GM19467 (cell line): ENCODE measurements around the gene ACY1.
A peak's percentile ranks its signal among the peaks of the same experiment; 100 is the strongest.
"Not testable (repeated sequence)": the region's sequence is repeated elsewhere in the genome, so short reads cannot be mapped to it uniquely, and the experiment has no call there.

Experiments used
- ATAC-seq: cut with Tn5 transposase; IDR thresholded peaks from one replicate; pipeline ENCODE4 v1.9.1; 2021; ENCODE audit warnings: mild to moderate bottlenecking, moderate library complexity; ENCODE audit not compliant: unreplicated experiment

ACY1 gene

DNA sequence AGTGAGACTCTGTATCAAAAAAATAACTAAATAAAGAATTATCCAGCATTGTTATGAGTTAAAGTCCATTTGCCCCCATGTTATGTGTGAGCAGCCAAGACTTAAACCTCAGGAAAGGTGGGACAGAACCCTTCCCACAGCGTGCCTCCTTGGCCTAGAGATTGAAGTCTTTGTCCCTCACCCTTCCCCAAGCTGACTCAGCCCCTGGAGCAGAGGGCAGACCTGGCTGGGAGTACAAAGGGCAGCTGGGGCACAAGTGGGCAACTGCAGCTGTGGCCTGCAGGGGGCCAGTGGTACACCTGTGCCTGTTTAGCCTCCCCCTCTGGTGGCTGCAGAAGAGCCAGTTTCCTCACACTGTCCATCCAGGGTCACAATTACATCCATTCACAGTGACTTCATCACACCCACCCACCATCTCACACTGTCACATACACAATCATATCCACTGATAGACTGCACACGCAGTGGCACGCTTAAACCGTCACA lies 940 bp upstream of the ACY1 start:
- ATAC-seq = peak; percentile 46

DNA sequence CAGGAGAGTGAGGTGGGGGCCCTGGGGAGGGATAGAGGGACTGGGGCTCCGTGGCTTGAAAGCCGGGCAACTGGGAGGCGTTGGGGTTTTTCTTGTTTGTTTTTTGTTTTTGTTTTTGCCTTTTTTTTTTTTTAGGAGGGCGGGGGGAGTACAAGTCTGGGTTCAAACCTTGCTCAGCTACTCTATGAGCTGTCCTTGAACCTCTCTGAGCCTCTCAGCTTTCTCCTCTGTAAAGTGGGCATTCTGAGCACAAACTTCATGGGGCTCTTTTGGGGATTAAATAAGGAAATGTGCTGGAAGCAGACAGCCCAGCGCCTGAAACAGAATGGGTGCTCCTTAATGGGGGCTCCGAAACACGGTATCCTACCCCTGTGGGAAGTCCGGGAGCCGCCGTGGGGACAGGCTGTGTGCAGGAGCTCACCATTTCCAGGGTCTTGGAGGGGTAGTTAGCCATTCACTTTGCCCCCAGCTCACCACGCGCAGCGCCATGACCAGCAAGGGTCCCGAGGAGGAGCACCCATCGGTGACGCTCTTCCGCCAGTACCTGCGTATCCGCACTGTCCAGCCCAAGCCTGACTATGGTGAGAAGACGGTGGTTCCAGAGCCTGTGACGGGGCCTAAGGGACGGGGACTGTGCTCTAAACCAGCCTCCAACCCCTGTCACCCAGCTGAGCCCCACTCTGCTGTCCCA lies 388 bp downstream of the ACY1 start:
- ATAC-seq = no peak

DNA sequence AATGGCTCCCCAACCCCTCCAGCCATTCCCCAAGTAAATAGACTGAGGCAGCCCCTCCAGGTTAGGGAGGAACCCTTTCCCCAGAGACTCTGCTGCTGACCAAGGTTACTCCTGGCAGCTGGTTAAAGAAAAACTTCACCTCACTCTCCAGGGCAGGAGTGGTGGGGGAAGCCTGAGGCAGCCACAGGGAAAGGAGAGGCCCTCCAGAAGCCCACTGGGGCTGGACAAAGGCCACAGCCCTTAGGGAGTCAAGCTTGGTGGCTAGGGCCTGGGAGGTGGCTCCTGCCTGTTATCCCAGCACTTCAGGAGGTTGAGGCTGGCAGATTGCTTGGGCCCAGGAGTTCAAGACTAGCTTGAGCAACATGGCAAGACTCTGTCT lies 923 bp downstream of the ACY1 start:
- ATAC-seq = no peak

DNA sequence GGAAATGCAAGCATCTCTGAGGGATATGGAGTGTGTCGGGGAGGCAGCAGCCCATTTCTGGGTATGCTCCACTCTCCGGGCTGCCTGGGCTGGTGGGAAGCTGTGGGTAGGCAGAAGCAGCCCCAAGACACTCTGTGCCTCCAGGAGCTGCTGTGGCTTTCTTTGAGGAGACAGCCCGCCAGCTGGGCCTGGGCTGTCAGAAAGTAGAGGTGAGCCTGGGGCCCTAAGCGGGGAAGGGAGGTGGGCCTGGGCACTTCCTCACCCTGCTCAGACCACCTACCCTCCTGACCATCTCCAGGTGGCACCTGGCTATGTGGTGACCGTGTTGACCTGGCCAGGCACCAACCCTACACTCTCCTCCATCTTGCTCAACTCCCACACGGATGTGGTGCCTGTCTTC lies 1.7 kb downstream of the ACY1 start:
- ATAC-seq = no peak

DNA sequence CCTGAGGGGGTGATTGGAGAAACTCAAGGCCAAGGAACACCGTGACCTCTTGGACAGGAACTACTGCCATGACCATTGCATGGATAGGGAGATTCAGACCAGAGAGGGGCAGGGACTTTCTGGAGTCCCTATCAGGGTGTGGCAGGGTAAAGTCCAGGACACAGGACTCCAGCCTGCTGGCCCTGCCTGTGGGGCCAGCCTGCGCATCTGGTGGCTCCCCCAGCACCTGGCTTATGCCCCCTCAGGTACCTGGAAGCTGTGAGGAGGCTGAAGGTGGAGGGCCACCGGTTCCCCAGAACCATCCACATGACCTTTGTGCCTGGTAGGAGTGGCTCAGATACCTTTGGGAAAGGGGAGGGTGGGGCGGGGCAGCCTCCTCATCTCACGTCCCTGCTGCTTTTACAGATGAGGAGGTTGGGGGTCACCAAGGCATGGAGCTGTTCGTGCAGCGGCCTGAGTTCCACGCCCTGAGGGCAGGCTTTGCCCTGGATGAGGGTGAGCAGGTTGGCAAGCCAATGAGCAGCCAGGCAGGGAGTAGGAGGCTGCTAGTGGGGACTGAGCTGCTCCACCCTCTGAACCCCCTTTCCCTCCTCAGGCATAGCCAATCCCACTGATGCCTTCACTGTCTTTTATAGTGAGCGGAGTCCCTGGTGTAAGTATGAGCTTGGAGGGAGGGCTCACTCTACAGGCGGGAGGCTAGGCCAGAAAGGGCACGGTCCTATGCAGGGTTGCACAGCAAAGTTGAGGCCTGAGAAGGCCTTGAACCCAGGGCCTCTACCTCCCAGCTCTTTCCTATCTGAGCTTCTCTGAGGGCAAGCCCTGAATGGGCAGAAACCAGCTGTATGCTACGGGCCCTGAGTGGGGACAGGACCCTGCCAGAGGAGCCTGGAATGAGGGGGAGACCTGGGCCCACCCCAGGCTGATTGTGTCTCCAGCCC lies 2.9 kb downstream of the ACY1 start:
- no peak for ATAC-seq

DNA sequence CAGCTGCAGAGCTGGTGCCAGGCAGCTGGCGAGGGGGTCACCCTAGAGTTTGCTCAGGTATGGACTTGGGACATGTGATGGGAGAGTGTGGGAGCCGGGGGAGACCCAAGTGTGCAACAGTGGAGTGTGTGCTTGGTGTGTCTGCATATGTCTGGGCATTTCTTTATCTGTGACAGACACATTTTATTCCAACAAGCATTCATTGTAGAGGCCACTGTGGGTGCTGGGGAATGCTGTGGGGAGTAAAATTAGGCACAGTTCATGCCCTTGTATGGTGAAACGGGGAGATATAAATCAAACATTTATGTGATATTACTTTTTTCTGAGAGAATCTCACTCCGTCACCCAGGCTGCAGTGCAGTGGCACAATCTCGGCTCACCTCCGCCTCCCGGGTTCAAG lies 4.2 kb downstream of the ACY1 start:
- no peak for ATAC-seq

DNA sequence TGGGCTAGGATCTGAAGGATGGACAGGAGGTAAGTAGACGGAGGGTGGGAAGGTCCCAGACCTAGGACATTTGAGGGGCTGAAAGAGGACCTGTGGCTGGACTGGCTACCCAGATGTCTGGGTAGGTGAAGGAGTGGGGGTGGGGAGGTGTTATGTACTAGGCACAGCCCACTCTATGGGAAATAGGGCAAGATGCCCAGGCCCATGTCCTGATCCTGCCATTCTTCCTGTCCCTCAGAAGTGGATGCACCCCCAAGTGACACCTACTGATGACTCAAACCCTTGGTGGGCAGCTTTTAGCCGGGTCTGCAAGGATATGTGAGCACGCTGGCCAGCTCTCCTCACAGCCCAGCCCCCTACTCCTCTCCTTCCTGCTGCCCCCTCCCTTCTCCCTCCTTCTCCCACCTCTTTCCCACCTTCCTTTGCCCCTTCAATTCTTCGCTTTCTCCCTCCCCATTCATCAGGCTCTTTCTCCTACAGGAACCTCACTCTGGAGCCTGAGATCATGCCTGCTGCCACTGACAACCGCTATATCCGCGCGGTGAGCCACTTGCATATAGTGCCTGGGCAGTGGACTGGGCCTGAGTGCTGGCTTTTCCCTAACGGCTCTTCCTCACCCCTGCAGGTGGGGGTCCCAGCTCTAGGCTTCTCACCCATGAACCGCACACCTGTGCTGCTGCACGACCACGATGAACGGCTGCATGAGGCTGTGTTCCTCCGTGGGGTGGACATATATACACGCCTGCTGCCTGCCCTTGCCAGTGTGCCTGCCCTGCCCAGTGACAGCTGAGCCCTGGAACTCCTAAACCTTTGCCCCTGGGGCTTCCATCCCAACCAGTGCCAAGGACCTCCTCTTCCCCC lies 5.2 kb downstream of the ACY1 start:
- no peak for ATAC-seq

DNA sequence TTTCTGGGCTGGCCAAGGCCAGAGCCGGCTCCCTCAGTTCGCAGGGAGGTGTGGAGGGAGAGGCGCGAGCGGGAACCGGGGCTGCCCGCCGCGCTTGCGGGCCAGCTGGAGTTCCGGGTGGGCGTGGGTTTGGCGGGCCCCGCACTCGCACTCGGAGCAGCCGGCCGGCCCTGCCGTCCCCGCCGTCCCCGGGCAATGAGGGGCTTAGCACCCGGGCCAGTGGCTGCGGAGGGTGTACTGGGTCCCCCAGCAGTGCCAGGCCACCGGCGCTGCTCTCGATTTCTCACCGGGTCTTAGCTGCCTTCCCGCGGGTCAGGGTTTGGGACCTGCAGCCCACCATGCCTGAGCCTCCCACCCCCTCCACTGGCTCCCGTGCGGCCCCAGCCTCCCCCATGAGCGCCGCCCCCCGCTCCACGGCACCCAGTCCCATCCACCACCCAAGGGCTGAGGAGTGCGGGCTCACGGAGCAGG lies 7.2 kb downstream of the ACY1 start:
- not testable (repeated sequence) for ATAC-seq

DNA sequence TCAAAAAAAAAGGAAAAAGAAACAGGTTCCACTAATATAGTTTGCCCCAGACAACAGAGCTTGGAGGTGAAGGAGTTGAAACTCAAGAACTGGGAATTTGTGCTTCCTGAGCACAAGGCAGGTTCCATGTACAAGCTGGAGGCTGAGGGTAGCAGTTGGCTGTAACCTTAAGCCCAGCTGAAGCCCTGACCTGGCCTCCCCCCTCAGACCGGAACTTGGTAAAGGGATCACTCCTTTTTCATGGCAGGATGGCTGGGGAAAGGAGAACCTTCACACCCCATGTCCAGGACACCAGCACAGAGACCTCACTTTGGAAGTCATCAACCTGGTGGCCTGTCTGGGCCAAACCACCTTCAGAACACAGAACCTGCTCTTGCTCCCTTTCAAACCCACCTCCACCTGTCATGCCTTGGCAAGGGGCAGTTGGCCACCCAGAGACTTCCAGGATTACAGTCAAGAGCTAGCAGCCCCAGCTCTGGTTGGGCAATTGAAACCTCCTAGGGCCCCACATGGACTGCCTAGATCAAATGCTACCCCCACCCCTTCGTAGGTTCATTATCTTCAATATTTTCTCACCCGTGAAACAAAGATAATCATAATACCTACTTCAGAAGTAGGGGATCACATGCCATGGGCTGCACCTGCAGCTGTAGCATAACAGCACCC lies 8.8 kb downstream of the ACY1 start:
- ATAC-seq = no peak

DNA sequence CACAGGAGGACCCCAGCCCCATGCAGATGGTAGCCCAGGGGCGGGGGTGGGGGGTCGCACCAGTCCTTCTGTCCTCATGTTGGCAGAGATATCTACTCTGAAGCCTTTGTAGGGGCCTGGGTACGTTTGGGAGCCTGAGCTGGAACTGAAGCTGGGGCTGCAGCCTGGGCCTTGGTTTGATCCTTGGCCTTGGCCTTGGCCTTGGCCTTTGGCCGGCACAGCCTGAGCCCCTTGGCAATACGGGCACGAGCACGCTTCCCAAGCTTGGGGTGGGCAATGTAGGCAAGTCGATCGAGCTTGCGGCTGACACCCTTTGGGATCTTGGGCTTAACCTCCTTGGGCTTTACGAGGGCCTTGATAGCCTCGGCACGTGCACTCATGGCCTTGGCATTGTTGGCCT lies 10.3 kb downstream of the ACY1 start:
- ATAC-seq = not testable (repeated sequence)

DNA sequence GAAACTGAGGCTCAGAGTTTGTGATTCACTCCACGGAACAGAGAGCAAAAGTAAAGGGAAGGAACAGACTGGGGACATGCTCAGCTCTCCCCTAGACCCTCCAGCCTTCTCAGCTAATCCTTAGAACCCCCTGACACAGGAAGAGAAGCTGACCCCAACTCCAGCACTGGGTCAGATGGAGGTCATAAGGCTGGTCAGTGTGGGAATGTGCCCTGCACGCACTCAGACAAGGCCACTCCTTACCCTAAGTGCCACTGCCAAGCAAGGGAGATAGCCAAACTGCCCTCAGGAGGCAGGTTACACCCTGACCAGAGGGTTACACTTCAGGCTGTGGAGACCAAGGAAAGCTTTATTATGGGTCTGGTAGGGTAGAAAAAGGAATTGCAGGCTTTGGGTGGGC lies 11.2 kb downstream of the ACY1 start:
- ATAC-seq = no peak

DNA sequence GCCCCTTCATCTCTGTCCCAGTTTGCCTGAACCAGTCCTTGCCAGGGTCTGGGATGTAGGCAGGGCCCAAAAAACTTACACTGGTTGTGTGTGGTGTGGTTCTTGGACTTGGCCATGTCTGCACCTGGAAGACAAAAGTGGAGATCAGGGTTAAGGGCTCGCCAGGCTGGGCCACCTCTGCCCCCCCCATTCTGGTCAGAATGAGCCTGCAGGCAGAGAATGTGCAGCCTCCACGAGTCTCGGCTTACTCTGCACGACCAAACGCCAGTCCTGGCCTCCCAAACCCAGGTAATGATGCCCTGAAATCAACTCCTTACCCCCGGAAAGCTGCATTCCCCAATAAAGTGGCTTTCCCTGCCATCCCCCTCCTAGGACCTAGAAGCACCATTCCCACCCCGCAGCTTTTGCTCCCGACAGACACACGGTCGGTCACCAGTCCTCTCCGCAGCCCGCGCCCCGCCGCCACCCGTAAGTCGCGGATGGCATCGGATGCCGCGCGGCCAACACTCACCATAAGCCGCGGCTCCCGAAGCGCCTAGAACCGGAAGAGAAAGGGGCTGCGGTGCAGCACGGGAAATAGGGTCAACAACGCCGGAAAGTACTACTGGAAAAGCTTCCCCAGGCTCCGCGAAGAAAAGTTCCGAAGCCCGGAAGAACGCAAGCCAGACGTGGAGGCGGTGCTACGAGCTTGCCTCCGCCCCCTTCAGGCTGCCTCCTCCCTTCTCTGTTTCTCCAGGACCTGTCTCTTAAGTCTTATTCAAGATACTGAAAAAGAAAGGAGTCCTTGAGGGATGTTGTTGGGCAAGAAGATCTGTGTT lies 12.2 kb downstream of the ACY1 start, which contains the start of gene RPL29:
Gene RPL29, minus strand, starts transcription at position 550 of the 818 bp plus-strand sequence. Its CDS starts 434 bp downstream, at position 116.
- ATAC-seq = peak; percentile 79

DNA sequence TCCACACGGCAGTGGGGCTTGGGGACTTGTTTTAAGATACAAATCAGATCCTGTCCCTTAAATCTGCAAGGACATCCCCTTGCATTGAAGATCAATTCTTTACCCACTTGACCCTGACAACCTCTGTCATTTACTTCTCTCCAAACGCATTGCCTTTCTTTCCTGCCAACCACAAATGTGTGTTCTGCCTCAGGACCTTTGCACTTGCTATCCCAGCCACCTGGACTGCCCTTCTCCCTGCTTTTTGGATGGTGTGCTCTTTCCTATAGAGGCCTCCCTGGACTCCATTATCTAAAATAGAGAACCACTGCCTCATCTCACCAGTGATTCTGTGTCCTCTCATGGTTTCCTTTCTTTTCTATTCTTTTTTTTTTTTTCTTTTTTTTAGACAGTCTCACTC lies 13.8 kb downstream of the ACY1 start:
- no peak for ATAC-seq

DNA sequence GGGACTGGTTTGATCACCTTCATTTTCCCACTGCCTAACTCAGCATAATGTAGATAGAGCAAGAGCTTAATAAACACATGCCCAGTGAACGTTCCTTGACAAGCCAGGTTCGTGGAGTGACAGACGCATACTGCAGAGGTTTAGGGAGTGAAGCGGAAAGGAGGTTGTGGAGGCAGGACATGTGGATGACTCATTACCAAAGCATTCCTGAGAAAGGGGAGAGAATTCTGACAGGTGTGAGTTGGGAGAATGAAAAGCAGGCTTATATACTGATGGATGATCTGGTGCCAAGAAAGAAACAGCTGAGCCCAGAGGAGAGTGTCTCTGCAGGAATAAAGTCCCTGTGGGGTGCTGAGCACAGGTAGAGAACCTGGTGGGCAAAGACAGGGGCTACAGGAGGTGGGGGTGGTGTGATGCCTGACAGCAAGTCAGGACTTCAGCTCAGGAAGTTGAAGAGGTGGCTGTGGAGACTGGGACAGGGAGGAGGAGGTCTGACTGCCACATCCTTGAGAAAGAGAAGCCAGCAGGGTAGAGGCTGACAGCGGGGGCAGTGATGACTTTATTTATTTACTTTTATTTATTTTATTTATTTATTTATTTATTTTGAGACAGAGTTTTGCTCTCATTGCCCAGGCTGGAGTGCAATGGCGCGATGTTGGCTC lies 14.7 kb downstream of the ACY1 start:
- no peak for ATAC-seq

DNA sequence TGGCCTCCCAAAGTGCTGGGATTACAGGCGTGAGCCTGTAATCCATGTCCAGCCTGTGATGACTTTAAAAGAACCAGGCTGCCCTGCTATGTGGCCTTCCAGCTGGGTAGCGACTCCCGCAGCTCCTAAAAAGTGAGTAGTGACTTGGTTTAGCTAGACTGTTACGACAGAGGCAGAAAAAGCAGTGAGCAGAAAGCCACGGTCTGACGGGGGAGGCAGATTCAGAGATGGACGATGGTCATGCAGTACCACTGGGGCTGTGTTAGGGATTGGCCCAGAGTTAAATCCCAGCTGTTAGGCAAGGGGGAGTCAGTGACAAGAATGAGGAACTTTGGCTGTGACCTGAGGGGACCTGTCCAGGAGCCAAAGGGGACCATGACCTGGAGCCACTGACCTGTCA lies 15.4 kb downstream of the ACY1 start:
- ATAC-seq = no peak

DNA sequence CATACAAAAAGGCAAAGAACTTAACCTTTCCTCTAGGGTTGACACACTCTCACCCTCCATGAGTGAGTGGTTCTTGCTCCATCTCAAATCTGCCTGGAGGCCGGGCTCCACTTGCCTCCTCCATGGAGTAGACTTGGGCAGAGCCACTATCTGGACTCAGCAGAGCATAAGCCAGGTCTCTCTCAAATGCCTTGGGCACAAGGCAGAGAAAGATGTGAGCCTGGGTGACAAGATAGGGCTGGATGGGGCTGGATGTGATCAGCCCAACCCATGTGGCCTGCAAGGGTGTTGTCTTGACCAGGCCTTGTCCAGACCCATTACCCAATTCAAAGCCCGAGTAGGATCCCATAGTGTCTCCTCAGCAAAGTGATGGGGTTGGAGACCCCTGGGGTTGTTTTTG lies 16.5 kb downstream of the ACY1 start:
- ATAC-seq = no peak

DNA sequence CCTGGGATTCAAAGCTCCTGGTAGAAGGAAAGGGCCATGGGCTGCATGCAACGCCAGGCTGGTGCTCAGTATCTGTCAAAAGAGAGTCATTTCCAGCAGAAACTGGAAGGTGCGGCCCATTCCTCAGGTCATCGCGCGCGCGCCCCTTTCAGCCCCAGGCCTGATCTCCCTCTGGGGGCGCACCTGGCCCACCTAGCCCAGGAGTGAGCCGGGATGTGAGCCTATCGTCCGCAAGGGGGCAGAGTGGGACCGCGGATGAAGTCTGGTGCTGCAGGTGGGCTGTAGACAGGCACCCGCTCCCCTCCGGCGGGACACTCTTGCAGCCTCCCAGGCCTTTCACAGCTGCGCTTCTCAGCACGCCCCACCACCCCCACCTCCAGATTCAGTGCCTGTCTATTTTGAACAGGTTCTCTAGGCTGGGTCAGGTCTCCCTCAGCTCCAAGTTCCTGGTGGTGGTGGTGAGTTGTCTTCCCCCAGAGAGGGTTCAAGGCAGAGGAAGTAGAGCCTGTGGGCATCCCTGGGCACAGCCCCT lies 18.2 kb downstream of the ACY1 start:
- peak; percentile 59 for ATAC-seq

DNA sequence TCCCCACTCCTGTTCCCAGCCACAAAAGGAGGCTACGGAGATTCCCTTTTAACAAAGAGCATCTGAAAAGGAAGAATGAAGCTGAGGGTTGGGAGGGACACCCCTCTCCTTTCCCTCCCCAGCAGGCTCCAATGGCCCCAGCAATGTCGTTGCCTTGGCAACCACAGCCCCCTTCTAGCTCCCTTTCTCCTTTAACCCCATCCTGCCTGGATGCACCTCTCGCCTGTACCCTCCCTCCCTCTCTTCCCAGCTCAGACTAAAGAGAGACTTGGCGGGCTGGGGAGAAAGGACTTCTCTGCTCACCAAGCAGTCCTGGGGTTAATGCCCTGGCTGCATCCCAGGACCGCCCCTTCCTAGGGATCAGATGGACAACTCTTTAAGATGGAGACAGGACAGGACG lies 19.4 kb downstream of the ACY1 start:
- no peak for ATAC-seq
